HT1080 (cell line): ENCODE measurements around the gene ALG6. TPM values are rescaled to one million over a fixed set of nuclear protein-coding genes. Genes with fewer than 3 reads are reported as not detected.

Source experiments
- small RNA-seq: library from RNA; depleted of rRNA; stranded (forward); fragments of <200 nt; gene quantifications from one replicate; pipeline ENCODE3, GENCODE V24; 2014
- total RNA-seq: library from RNA; depleted of rRNA; stranded (reverse); fragments of >200 nt; shearing (Covaris generic); gene quantifications from 2 replicates; pipeline ENCODE4 v1.2.3, GENCODE V29; 2014; rRNA removed

ALG6 gene
- total RNA-seq, 1 experiment from 2014 or later, result 16.0 TPM

Small RNA genes lying within 50 kb of the gene (small RNA-seq; reads per million reads assigned to genes)
- gene MIR6068 (not detected), gene RF00019 (not detected)

Other genes starting within 250 kb of the ALG6 start
- gene FOXD3, start 45.1 kb upstream of the ALG6 start, total RNA-seq, result 0.05 TPM in 1 of 2 replicates, not detected in the other
- gene ITGB3BP, start 155.6 kb downstream of the ALG6 start, total RNA-seq, result 29.1 and 31.0 TPM in 2 replicates
- 2.5 and 2.6 TPM in 2 replicates for gene EFCAB7, start 155.9 kb downstream of the ALG6 start, total RNA-seq
- 31.9 and 34.4 TPM in 2 replicates for gene PGM1, start 225.8 kb downstream of the ALG6 start, total RNA-seq